AG09319 (cell line): ENCODE measurements around the gene CNNM1.
A peak's percentile ranks its signal among the peaks of the same experiment; 100 is the strongest.

Source experiments
- DNase-seq: peaks from one replicate; pipeline ENCODE4 v3.0.0-alpha.2; 2010; ENCODE audit warnings: low read depth; ENCODE audit errors: extremely low read depth
- CTCF ChIP-seq: IDR thresholded peaks from 2 replicates; pipeline ENCODE4 v1.5.1; 2011; ENCODE audit warnings: low read depth, mild to moderate bottlenecking, inconsistent platforms, low read length, moderate library complexity

Gene CNNM1

GRCh38 chr10:99318475-99318874 is 10.7 kb upstream of the CNNM1 start:
- DNase-seq, result no peak
- no peak for TF ChIP-seq CTCF

DNA sequence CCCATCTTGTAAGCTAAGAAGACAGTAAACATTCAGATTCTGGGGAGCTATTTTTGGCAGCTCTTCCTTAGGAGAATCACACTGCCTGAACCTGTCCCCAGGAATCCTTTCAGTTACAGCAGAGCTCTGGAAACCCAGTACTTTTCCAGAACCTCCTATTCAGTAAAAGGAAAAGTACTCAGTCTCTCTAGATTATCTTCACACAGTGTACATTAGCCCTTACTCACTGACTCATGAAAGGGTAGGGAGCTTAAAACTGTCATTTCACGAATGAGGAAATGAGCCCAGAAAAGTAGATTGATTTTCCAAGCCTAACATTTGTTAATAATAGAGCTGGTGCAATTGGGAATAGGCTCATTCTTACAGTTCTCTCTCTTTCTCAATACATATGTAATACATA is 3.9 kb upstream of the CNNM1 start:
- no peak for TF ChIP-seq CTCF
- no peak for DNase-seq

GRCh38 chr10:99326871-99327270 is 2.3 kb upstream of the CNNM1 start:
- TF ChIP-seq CTCF, result no peak
- no peak for DNase-seq

DNA sequence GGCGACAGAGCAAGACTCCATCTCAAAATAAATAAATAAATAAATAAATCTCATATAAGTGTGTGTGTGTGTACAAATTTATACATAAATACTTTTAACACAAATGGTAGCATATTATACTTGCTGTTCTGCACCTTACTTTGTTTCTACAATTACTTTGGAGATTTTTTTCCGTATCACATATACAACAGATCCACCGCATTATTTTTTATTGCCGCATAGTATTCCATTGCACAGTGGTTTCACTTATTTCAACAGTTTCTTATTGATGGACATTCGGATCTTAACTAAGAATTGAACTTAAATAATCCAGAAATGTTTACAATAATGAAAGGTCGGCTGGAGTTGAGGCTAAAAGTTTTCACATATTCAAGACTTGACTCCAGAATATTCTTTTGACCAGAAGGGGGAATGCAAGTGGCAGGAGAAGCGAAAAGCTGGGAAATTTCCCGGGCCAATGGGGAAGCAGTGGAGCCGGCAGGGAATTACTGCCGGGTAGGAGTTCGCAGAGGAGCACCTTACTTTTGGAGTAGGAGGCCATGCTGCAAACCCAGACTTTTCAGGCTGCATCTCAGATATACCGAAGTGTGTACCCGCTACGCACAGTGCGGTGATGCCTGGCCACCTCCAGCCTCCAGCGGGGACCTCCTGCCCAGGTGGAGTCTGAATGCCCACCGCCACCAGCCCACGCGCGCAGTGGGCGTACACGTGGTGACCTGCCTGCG is 415 bp upstream of the CNNM1 start:
- DNase-seq, result no peak

GRCh38 chr10:99329554-99330346 is 594 bp downstream of the CNNM1 start:
- DNase-seq, result no peak
- TF ChIP-seq CTCF, result no peak; the same call in 1 of the 2 replicates

More for the DNA sequence above, 415 bp upstream of the CNNM1 start:
- peak; percentile 3; the same call in 1 of the 2 replicates for TF ChIP-seq CTCF

GRCh38 chr10:99330347-99330924 is 1.3 kb downstream of the CNNM1 start:
- TF ChIP-seq CTCF, result no peak
- DNase-seq, result no peak
